Measurements from ENCODE around the gene TMBIM1.
"Not testable (repeated sequence)": the region's sequence is repeated elsewhere in the genome, so short reads cannot be mapped to it uniquely, and the experiment has no call there.

Gene TMBIM1

DNA sequence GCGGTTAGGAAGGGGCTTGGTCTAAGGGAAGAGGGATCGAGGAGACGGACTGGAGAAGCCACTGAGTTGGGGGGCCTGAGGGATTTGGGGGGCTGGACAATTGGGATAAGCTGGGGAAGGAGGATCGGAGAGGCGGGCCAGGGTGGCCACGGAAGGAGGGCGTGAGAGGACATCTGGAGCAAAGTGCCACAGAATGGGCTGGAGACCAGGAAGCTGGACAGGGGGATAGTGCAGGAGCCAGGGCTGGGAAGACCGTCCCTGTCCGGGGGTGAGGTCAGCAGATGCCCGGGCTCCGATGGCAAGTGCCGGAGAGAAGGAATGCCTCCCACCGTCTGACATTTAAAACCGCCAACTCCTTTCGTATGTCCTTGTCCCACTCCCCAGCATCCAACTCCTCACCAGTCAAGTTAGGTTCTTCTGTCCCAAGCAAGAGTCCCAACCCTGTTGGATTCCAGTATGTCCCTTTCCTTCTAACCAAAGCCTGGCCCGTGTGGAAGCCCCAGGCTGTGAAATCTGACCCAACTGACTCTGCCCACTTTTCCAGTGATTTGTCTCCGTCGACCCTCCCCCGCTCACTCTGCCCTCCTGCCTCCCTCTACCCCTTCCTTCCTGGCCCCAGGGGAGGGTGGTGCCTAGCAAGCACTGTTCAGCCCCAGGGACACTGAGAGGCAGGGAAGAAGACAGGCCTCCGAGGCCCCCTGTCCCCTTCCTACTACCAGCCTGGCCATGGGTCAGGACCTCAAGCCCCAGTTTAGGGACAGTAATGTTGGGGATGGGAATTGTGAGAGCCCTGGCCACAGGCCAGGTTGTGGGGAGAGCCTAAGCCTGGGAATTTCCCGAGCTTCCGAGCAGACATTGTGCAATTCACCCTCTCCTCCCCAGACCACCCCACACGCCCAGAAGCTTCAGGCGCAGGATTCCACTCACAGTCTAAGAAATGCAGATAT is 31.5 kb upstream of the TMBIM1 start:
- Mint-ChIP-seq H3K4me3 (peak overlapping the region; percentile 86), H3K36me3 (no peaks in the 10 kb centered on the region), H3K9me3 (ENCODE audit: low read depth) (no peaks in the 10 kb centered on the region), H3K27me3 (no peaks in the 10 kb centered on the region), H3K27ac (peak overlapping the region; percentile 61), H3K4me1 (ENCODE audit: low read depth) (peaks cover 60% of the 10 kb centered on the region)

GRCh38 chr2:218322768-218323525 is 30.6 kb upstream of the TMBIM1 start:
- Mint-ChIP-seq H3K36me3 (no peaks in the 10 kb centered on the region), H3K27ac (peak overlapping the region; percentile 35), H3K4me3 (peak overlapping the region; percentile 86), H3K4me1 (ENCODE audit: low read depth) (peaks cover 65% of the 10 kb centered on the region), H3K27me3 (no peaks in the 10 kb centered on the region), H3K9me3 (ENCODE audit: low read depth) (no peaks in the 10 kb centered on the region)

DNA sequence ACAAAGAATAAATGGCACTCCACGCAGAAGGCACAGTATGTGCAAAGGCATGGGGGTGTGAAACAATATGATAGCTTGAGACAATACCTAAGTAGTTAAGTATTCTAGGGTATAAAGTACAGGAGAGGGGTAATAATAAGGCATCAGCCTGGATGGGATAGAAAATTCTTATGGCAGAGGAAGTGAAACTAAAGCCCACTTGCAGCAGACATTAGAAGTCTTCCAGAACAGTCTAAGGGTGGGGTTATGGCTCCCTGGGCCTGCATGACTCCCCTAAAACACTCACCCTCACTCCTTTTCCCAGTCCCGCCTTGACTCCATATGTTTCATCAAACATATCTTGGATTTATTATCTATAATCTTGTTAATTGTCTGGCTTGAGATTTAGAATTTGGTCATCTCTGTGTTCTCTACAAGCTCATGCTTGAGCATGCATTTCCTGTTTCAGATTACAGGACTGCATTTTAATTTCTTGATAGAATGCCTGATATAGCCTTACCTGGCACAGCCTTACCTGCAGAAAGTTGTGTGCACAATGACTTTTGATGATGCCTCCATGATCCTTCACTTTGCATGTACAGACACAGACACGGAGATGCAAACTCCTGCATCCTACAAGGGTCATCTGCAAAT is 28.5 kb upstream of the TMBIM1 start:
- Mint-ChIP-seq H3K4me1 (ENCODE audit: low read depth) (peaks cover 67% of the 10 kb centered on the region), H3K27ac (no peak overlapping the region), H3K36me3 (peaks cover 2% of the 10 kb centered on the region), H3K27me3 (no peaks in the 10 kb centered on the region), H3K9me3 (ENCODE audit: low read depth) (no peaks in the 10 kb centered on the region), H3K4me3 (peak overlapping the region; percentile 14)

DNA sequence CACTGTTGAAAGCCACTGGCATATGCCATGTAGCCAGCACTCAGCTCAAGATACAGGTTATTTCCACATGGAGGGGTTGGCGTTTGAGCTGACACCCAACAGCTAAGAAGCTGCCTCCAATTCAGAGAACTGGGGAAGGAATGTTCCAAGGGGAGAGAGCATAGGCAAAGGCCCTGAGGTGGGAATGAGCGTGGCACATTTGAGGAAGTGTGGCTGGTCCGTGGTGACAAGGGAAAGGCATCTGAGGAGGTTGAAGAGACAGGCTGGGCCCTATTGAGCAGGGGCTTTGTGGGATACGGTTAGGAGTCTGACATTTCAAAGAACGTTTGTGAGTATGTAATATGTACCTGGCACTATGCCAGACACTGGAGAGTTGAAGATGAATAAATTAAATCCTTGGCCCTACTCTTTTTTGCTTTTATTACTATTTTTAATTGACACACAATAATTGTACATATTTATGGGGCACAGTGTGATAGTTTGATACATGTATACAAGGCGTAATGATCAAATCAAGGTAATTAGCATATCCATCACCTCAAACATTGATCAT is 27.6 kb upstream of the TMBIM1 start:
- H3K9me3 Mint-ChIP-seq (ENCODE audit: low read depth) = no peaks in the 10 kb centered on the region
- H3K4me3 Mint-ChIP-seq = no peak overlapping the region
- no peaks in the 10 kb centered on the region for H3K27me3 Mint-ChIP-seq
- peaks cover 2% of the 10 kb centered on the region for H3K36me3 Mint-ChIP-seq
- peaks cover 70% of the 10 kb centered on the region for H3K4me1 Mint-ChIP-seq (ENCODE audit: low read depth)
- no peak overlapping the region for H3K27ac Mint-ChIP-seq

DNA sequence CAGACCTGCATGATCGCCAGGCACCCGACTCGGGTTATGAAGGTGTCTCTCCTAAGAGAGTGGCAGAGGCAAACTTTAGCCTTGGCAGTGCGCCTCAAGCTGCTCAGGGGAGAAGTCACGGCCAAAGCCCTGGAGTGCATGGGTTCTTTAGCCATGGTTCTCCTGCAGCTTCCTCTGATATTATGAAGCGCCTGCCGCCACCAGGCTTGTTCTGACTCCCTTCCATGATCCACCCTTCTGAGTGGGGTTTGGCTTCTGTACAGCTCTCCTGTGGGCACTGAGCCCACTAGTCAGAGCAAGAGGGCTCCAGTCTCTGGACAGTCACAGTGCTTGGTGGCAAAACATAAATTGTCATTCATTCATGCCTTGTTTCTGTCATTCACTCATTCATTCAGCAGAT is 25.9 kb upstream of the TMBIM1 start:
- peaks cover 59% of the 10 kb centered on the region for H3K4me1 Mint-ChIP-seq (ENCODE audit: low read depth)
- no peak overlapping the region for H3K27ac Mint-ChIP-seq
- no peaks in the 10 kb centered on the region for H3K27me3 Mint-ChIP-seq
- no peak overlapping the region for H3K4me3 Mint-ChIP-seq
- peaks cover 2% of the 10 kb centered on the region for H3K36me3 Mint-ChIP-seq
- no peaks in the 10 kb centered on the region for H3K9me3 Mint-ChIP-seq (ENCODE audit: low read depth)

- Mint-ChIP-seq H3K9me3 (ENCODE audit: low read depth) (no peaks in the 10 kb centered on the region), H3K27me3 (no peaks in the 10 kb centered on the region), H3K4me1 (ENCODE audit: low read depth) (peaks cover 59% of the 10 kb centered on the region), H3K27ac (peak overlapping the region; percentile 41), H3K4me3 (peak overlapping the region; percentile 62), H3K36me3 (peaks cover 2% of the 10 kb centered on the region)
Observed at GRCh38 chr2:218317835-218318234, 25.5 kb upstream of the TMBIM1 start.

GRCh38 chr2:218317303-218317630 is 25.0 kb upstream of the TMBIM1 start:
- Mint-ChIP-seq H3K27me3 (no peaks in the 10 kb centered on the region), H3K9me3 (ENCODE audit: low read depth) (no peaks in the 10 kb centered on the region), H3K27ac (peak overlapping the region; percentile 79), H3K4me1 (ENCODE audit: low read depth) (peaks cover 54% of the 10 kb centered on the region), H3K36me3 (peaks cover 2% of the 10 kb centered on the region), H3K4me3 (peak overlapping the region; percentile 62)

GRCh38 chr2:218315397-218315796 is 23.1 kb upstream of the TMBIM1 start:
- H3K36me3 Mint-ChIP-seq = peaks cover 2% of the 10 kb centered on the region
- H3K27ac Mint-ChIP-seq = peak overlapping the region; percentile 83

GRCh38 chr2:218314764-218315163 is 22.5 kb upstream of the TMBIM1 start:
- not testable (repeated sequence) for H3K36me3 Mint-ChIP-seq; H3K4me3 Mint-ChIP-seq; H3K9me3 Mint-ChIP-seq (ENCODE audit: low read depth); H3K27ac Mint-ChIP-seq; H3K27me3 Mint-ChIP-seq
- H3K4me1 Mint-ChIP-seq (ENCODE audit: low read depth) = peaks cover 39% of the 10 kb centered on the region

More at GRCh38 chr2:218315397-218315796, 23.1 kb upstream of the TMBIM1 start:
- no peaks in the 10 kb centered on the region for H3K9me3 Mint-ChIP-seq (ENCODE audit: low read depth)
- H3K4me1 Mint-ChIP-seq (ENCODE audit: low read depth) = peaks cover 44% of the 10 kb centered on the region
- no peaks in the 10 kb centered on the region for H3K27me3 Mint-ChIP-seq
- H3K4me3 Mint-ChIP-seq = peak overlapping the region; percentile 62

GRCh38 chr2:218313356-218313755 is 21.1 kb upstream of the TMBIM1 start:
- H3K9me3 Mint-ChIP-seq (ENCODE audit: low read depth) = no peaks in the 10 kb centered on the region
- H3K4me3 Mint-ChIP-seq = no peak overlapping the region
- H3K36me3 Mint-ChIP-seq = peaks cover 2% of the 10 kb centered on the region
- no peaks in the 10 kb centered on the region for H3K27me3 Mint-ChIP-seq
- peaks cover 36% of the 10 kb centered on the region for H3K4me1 Mint-ChIP-seq (ENCODE audit: low read depth)
- H3K27ac Mint-ChIP-seq = no peak overlapping the region

DNA sequence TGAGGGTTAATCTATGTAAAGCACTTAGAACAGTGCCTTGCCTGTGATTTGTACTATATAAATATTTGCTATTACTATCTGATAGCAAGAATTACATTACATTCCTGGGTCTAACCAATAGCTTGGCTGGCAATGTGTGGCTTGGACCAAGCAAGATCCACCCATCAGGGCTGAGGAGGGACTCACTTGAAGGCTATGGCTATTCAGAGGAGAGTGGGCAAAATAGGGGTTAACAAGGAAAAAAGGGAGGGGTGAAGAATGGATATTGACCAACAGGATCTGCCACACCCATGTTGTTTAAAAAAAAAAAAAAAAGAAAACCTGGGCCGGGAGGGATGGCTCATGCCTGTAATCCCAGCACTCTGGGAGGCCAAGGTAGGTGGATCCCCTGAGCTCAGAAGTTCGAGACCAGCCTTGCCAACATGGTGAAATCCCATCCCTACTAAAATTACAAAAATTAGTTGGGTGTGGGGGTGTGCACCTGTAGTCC is 20.0 kb upstream of the TMBIM1 start:
- Mint-ChIP-seq H3K4me3 (no peak overlapping the region), H3K36me3 (peaks cover 1% of the 10 kb centered on the region), H3K9me3 (ENCODE audit: low read depth) (no peaks in the 10 kb centered on the region), H3K27me3 (no peaks in the 10 kb centered on the region), H3K27ac (no peak overlapping the region), H3K4me1 (ENCODE audit: low read depth) (peaks cover 36% of the 10 kb centered on the region)

DNA sequence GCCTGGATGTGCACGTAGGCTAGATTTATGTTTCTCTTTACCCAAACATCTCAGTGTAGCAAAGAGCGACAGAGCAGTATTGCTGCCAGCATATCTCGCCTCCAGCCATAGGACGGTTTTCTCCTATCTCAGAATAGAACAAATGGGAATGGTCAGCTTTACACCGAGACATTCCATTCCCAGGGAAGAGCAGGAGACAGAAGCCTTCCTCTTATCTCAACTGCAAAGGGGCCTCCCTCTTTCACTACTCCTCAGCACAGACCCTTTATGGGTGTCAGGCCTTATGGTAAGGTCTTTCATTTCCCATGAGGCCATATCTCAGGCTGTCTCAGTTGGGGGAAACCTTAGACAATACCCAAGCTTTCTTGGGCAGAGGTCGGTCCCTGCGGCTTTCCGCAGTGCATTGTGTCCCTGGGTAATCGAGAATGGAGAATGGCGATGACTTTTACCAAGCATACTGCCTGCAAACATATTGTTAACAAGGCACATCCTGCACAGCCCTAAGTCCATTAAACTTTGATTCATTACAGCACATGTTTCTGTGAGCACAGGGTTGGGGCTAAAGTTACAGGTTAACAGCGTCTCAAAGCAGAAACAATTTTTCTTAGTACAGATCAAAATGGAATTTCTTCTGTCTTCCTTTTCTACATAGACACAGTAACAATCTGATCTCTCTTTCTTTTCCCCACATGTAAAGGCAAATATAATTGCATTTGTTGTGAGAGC is 19.4 kb upstream of the TMBIM1 start:
- H3K27ac Mint-ChIP-seq; H3K27me3 Mint-ChIP-seq; H3K9me3 Mint-ChIP-seq (ENCODE audit: low read depth); H3K36me3 Mint-ChIP-seq; H3K4me3 Mint-ChIP-seq: not testable (repeated sequence)
- H3K4me1 Mint-ChIP-seq (ENCODE audit: low read depth) = peaks cover 30% of the 10 kb centered on the region

DNA sequence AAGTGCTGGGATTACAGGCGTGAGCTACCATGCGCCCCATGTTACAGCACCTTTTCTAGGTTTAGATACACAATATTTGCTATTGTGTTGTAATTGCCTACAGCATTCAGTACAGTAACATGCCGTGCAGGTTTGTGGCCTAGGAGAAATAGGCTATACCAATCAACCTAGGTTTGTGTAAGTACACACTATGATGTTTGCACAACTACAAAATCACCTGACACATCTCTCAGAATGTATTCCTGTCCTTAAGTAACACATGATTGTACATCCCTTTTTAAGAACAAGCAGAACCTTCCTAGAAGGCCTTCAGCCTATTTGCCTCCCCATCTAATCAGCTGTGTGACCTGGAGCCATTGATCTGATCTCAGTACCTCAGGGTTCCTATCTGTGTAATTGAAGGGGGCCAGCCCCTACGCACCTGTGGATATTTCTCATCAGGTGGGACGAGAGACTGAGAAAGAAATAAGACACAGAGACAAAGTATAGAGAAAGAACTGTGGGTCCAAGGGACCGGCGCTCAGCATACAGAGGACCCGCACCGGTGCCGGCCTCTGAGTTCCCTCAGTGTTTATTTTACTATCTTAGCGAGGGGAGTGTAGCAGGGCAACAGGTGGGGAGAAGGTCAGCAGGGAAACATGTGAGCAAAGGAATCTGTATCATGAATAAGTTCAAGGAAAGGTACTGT is 18.7 kb upstream of the TMBIM1 start:
- H3K4me1 Mint-ChIP-seq (ENCODE audit: low read depth) = peaks cover 23% of the 10 kb centered on the region
- H3K9me3 Mint-ChIP-seq (ENCODE audit: low read depth) = no peaks in the 10 kb centered on the region
- no peaks in the 10 kb centered on the region for H3K36me3 Mint-ChIP-seq
- H3K27ac Mint-ChIP-seq = no peak overlapping the region
- no peaks in the 10 kb centered on the region for H3K27me3 Mint-ChIP-seq
- no peak overlapping the region for H3K4me3 Mint-ChIP-seq

Data from activated naive CD8-positive, alpha-beta T cell (primary cell).